SKM-1 treated with dmso at 0.1 percent for 144 hours (cell line): ENCODE data around the gene OTP.

ENCODE experiments used
- DNase-seq: peaks from one replicate; lab custom pipeline; 2025; ENCODE audit not compliant: unreplicated experiment; lab: John Stamatoyannopoulos, UW

OTP gene

DNA sequence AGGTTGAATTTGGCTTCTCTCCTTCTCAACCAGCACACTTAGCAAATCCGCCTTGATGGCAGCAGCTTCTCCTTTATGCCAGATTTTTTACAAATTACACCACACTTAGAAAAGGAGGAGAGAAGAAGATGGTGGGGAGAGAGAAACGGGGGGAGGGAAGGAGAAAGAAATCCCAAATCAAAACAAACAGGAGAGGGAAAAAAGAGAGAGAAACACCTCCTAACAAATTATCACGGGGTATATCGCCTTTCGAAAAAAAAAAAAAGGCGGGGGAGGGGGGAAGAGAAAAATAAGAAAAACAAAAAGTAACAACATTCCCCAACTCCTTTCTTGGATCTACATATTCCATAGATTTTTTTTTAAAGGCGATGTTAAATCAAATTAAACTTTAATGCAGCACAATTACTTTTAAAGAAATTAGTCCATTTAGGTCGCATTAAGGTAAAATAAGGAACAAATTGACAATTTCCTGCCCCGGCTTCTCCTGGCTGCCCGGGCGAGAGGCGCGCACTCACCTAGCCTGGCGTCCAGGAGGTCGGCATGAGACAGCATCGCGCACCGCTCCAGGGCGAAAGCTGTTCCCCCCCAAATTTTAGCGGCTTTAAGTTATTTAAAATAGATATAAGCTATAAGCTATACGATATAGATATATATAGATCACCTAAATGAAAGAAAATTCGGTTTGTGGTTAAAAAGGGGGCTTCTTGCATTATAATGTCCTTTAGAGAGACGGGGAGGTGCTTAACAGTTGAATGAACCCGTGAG is at the start of gene OTP:
TSS of gene OTP (minus strand) at position 716 of the 765 bp plus-strand sequence. CDS start at position 552, 164 bp downstream.
- DNase-seq: no peak

DNA sequence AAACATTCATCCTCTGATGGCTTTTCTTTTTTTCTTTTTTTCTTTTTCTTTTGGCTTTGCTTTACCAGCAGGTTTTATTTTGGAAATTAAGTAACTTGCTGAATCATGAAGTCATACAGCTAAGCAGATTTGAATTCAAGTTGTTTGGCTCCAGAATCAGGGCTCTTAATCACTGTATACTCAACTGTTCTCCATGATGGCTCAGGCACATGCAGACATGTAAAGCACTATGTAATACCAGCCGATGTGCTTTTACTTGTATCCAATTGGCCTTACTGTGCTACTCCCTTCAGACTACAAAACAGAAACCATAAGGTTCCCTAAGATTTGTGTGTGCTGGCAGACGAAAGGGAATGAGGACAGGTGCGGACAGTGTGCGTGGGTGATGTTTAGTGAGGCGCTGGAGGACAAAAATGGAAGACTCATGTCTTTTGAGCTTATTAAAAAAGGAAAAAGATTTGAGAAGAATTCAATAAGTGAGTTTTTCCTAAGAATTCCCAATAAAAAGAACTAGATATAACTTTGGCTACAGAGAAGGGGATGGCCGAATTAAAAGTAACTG is 44.7 kb upstream of the OTP start:
- no peak for DNase-seq

DNA sequence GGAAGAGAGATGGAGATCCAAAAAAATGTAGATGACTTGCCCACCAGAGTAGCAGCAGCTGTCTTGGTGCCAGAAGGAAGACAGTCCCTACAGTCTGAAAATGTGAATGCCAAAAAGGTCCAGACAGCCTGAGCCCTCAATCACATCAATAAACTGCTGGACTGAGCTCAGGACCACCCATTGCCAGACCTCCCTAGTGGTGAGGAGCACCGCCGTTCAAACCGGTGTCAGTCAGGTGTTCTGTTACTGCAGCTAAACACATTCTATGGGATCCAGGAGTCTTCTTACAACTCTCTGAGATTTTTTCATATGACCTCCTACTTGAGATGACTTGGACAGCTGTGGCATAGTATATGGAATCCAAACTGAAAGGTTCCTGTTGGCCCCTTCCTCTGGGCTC is 32.0 kb upstream of the OTP start:
- DNase-seq: no peak

DNA sequence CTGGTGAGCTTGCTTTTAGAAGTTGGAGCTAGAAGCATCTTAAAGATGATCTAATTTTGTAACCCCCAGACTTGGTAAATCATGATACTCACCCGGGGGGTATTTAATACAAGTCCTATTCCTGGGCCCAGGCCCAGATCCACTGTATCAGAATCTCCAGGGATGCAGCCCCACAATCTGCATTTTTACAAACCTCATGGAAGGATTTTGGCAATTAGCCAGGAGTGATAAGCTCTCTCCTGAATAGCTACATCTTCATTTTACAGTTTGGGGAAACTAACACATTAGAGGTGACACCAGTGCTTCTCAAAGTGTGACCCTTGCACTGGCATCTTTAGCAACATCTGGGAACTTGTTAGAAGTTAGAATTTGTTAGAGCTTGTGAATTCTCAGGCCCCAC is 31.2 kb upstream of the OTP start:
- no peak for DNase-seq

DNA sequence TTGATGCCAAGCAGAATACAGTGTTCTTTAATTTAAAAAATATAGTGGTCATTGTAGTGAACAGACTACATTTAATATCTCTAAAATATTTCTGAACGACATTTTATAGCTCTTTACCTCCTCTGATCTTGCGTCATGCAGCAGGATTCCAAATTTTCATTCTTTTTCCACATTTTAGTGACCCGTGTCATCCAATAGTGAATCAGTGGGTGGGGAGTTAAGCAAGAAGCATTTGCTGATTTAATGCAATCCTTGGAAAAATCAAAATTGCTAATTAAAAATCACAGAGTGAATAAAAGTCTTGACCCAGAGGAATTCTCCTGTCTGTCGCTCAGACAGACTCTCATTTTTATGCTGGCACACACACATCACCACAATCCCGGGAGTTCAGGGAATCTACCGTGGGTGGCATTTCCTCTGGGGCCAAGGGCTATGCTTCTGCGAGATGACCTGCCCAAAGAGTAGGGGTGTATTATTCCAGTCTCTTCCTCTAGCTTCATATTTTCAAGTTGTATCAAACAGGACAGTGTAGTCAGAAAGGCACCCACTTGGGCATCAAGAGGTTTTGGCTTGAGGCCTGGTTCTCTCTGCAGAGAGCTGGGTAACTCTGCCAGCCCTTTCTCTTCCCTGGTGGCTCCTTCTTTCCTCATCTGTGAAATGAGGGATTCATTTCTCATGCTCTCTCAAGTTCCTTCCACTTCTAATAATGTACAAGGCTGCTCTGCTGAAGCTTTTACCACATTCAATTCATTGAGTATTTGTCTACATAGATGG is 24.8 kb upstream of the OTP start:
- DNase-seq: no peak

DNA sequence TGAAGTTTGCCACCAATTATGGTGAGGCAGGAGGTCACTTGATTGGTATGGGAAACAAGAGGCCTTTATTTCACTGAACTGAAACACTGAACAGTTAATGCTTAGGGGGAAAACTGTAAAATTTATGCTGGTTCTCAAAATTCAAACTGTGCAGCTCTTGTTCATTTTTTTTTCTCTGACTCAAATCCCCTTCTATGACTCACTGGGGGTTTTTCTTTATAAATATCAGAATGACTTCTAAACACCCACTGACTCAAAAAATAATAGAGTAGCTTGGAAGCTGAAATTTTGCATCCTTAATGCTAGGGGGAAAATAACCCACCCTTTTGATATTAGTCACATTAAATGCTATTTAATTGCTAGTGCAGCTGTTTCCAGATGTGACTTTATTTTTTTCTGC is 24.1 kb upstream of the OTP start:
- no peak for DNase-seq

DNA sequence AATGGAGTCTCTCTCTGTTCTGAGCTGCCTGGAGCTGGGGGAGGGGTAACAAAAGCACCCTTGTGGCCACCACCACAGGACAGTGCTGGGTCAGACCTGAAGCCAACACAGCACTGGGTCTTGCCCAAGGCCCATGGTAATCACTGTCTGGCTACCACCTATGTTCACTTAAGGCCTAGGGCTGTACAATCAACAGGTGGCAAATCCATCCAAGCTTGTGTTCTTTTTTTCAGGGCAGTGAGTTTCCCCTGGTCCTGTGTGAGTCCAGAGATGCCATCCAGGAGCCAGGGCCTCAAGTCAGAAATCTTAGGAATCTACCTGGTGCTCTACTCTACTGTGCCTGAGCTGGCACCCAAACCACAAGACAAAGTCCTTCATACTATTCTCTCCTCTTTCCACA is 20.1 kb upstream of the OTP start:
- DNase-seq: no peak

DNA sequence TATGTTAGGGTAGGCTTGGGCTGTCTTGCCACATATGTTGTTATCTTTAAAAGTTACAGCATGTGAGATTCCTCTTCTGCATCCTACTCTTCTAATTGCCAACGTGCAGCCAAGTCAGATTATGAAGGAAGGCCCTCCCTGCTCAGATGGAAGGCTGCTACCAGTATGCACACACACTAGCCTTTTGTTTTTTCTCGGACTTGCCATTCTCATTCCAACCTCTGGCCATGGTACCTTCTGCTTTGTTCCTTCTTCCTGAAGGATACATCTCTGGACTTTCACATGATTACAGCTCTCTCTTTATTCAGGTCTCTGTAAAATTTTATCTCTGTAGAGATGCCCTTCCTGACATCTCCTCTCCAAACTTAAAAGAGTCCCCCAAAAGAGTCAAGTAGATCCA is 12.8 kb upstream of the OTP start:
- DNase-seq: no peak

DNA sequence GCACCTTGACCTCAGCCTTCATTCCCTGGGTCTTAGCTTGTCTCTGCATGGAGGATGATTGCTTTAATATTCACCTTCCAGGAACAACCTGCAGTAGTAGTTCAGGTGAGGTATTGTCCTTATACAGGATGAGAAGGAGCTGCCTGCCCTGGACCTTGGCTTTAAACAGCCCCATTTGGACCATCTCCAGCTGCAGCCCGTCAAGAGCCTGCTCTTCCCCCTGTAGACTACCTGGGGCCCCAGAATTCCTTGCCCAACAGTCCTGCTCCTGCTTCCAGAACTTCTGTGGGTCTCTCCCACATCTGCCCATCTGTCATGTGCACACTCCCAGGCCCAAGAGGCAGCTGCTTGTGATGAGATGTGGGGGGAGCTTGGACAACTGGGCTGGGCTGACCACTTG is 12.2 kb upstream of the OTP start:
- no peak for DNase-seq

DNA sequence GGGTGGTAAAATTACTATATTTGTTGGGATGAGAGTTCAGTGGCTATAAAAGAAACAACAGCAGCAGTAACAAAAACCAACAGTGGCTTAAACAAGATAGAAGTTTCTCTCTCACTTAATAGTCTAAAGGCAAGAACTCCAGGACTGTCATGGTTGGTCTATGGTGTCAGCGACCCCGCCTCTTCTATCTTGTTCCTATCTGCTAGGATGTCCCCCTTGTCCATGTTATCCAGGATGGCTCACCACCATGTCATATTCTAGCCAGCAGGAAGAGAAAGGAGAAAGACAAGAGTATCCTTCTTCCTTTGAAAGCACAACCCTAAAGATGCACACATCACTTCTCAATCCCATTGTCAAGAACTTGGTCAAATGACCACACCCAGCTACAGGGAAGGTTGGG is 11.3 kb upstream of the OTP start:
- no peak for DNase-seq

DNA sequence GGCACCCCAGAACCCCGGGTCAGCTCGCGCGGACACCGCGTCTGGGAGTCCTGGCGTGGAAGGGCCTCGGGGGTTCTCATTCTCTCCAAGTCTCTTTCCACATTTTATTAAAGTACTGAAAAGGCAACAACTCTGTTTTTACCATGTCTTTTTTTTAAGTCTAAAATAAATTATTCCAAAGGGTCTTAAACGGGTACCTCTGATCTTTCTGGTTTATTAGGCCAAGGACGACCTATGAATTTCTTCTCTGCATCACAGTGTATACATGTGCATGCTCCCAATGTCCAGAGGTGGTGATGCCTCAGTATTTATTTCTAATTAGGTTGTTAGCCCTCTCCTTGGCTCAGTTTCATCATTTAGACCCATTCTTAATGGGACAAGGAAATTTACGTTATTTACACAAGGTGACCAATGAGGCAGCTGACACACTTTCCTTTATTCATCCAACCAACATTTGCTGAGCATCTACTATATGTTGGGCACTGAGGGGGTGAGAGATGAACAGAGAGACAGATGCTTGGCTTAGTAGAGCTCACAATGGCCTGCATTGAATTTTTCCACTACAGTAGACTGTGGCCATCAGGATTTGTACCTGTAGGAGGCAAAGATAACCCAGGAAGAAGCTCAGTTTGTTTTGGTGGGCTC is 7.6 kb upstream of the OTP start:
- DNase-seq: no peak

DNA sequence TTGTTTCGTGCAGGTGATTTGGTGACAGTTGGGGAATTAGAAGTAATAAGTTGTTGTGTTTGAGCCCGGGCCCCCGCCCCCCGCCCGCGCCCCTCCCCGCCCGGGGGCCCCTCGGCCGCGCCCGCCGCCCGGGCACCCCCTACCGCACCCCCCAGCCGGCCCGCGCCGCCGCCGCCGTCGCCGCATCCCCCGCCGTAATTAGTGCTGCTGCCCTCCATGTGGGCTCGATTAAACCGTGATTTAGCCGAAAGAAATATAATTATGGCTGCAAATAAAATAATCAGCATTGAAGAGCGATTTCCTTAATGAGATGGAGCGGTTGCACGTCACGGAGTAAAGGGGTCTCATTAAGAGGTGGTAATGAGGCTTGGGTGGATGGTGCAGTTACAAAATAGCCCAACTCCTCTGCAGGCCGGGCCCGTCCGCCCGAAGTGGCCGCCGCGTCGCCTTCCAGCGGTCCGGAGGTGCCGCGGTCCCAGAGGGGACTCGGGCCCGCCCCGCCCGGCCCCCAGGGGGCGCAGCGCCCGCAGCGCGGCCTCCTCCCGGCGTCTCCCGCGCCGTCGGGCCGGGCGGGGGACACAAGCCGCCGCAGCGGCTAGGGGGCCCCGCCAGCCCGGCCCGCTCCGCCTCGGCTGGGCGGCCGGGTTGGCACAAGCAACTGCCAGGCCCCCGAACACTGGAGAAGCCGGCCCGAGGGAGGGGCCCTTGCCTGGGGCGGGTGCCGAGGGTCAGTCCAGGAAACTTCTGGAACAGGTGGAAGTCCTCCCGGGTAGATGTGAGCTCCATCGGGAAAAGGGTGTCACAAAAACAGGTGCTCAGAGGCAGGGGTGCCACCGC is 6.9 kb upstream of the OTP start:
- DNase-seq: peak; percentile 34

DNA sequence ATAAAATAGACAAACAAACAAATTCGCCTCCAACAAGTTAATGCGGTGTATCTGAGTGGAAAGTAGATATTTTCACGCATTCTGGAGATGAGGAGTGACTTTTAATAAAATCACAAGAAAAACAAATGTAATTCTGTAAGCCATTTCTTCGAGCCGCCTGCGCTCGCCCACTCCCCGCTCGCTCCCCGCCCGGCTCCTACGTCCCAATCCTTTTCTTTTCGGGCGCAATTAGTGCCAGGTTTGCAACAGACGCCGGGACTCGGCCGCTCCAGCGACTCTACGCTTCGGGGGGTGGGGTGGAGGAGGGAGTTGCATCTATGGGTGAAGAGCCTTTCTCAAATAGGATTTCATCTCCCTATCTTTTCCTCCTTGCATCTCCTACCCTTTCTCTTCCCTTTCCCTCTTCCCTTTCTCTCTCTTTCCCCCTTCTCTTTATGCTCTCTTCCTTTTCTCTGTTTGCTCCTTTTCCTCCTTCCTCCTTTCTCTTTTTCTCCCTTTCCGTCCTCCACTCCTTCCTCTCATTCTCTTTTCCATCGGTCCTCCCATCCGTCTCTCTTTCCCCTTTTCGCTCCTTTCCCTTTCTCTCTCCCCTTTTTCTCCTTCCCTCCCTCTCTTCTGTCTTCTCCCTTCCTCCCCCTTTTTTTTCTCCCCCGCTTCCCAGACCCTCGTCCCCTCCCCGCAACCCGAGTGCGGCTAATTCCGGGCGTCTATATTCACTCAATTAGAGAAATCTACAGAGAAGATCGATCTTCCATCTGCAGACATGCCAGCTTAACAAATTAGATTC is 6.1 kb upstream of the OTP start:
- DNase-seq: no peak

DNA sequence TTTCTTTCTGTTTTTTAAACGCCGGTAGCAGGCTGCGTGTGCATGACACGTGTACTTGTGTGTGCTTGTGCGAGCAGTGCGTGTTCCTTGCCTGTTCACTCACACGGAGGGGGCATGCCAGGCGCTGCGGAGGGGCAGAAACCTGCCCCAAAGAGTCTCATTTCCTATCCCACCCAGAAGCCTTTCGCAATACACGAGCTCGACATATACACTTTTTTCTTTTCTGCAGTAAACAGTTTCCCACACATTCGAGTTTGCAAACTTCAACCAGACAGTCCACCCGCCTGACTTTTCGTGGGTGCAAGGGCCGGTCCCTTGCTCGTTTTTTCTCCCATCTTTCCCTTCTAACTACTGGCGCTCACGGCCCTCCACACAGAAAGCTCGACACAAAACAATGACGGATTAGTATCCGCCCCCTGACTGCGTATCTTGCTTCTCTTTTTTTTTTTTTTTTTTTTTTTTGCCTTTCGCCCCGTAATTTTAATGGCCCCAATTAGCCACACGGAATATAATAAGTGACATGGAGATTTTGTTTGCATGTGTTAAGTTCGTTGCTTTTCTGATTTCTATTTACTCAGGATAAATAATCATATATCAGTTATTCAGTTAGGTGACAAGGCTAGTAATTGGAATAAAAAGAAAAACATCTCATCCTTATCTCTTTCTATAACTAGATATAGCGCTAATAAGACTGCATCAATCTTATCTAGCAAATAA is 5.3 kb upstream of the OTP start:
- DNase-seq: no peak

DNA sequence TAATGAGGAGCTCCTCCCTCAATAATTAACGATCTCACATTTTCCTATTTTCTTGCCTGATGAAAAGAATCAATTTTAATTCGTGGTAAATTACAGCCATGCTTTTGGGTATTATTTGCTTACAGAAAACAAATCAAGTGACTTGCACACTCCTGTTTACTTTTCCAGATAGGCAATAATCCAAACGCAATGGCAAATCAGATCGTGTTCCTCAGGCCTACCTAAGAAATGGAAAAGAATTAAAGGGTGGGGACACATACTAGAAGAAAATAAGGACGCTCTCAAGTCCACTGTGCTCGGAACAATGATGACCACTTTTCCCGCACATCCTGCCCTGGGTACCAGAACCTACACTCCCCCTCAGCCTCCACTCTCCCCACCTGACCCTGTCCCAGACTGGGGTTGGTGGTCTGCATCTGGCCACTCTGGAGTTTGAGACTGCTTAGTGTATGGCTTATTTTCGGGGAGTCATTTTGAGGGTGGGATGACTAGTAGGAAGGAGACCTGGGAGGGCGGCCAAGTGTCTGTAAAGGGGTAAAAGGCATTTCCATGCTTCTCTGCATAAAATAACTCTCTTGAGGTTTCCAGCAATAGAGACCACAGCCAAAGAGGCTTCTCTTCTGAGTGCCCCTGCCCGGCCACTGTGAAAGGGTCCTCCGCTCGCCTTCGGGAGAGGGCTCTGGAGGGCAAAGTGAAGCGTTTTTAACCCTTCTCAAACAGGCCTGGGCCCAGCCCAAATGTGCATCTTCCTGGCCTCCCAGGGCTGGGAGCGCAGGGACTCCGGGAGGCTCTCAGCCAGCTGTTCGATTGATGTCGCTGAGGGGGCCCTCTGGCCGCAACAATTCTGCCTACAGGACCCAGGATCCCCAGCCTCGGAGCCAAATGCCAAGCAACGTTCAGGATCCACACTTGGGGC is 4.5 kb upstream of the OTP start:
- no peak for DNase-seq

DNA sequence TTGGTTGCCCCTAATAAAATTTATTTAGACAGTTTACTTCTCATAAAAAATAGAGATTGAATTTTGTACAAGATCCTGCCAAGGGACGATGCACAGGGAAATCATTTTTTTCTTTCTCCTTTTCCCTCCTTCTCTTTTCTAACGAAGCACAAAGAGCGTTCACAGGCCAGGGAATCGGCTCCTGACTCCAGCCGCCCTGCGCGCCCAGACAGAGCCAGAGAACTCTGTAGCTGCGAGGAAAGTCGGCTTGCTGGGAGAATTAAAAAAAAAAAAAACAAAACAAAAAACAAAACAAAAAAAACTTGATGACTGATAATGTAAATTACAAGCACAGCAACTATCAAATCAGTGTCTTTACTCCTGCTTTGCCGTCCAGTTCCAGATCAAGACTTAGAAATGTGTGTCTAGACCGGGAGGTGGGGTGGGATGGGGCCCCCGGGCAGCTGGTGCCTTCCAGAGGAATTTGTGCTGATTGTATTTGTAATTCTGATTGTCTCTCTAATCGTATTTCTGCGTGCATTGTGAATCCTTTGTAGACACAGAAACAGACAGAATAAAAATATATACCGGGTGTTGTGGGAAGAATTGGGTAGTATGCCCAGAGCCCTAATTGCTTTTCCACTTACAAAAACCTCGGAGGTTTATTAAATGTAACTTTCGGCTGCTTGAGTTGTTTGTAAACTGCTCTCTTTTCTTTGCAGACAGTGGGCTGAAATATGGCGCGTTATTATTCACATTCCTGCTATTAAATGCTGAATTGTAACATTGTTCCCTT is 3.6 kb upstream of the OTP start:
- no peak for DNase-seq

DNA sequence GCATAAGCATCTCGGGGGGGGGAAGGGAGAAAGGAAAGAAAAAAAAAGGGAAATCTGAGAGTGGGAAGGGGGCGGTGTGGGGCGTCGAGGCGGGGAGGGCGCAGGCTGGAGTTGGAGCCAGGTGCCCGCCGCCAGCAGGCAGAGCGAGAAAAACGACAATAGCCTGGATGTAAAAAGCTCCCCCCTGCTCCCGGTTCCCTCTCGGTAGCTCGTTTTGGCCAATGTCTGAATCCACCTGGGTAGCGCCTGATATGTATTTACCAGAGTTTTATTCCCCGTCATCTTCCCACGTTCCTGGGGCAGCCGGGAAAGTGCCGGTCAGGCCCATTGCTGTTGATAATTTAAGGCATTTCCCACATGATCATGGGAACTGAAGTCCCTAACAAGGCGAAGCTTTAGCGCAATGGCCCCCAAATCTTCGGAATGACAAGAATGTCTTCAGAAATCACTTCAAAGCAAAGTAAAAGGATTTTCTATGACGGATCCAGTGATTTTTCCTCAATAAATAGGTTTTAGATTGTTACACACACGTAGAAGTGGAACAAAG is 3.0 kb upstream of the OTP start:
- DNase-seq: no peak
